CD4-positive, alpha-beta memory T cell (primary cell): ENCODE results near the gene RIMS3. TPM values are rescaled to one million over a fixed set of nuclear protein-coding genes. Genes with fewer than 3 reads are reported as not detected.

Experiments
- CTCF ChIA-PET: fragments of 350-600 bp; sonication (Branson Sonifier 250); formaldehyde crosslinking; loops from one replicate; lab custom pipeline; 2021; ENCODE audit warnings: inconsistent platforms; ENCODE audit not compliant: partially characterized antibody; lab: Charles Lee
- POLR2A ChIA-PET: fragments of 350-600 bp; sonication (Branson Sonifier 250); formaldehyde crosslinking; loops from one replicate; lab custom pipeline; 2021; ENCODE audit not compliant: partially characterized antibody; lab: Charles Lee
- DNase-seq, 5 donors: peaks; one replicate each; pipeline versions ENCODE4 v3.0.0 to v3.0.0-alpha.2; 2020 to 2022; ENCODE audit warnings: mixed read lengths in 1 of 5
- H3K27ac ChIP-seq: one replicate; pipeline ENCODE4 v1.7.0; 2013; ENCODE audit warnings: low read depth, low read length
- H3K27me3 ChIP-seq: 2 replicates; pipeline ENCODE4 v1.7.0; 2013; ENCODE audit warnings: mild to moderate bottlenecking, low read length, moderate library complexity; ENCODE audit not compliant: insufficient read depth
- H3K36me3 ChIP-seq: 2 replicates; pipeline ENCODE4 v1.7.0; 2013; ENCODE audit warnings: mild to moderate bottlenecking, low read length, moderate library complexity; ENCODE audit not compliant: insufficient read depth
- H3K4me1 ChIP-seq: 2 replicates; pipeline ENCODE4 v1.7.0; 2013; ENCODE audit warnings: mild to moderate bottlenecking, low read length, moderate library complexity; ENCODE audit not compliant: insufficient read depth
- H3K4me3 ChIP-seq, 2 donors: one replicate each; pipeline ENCODE4 v1.7.0; 2013; ENCODE audit warnings: low read length in 2 of 2, mild to moderate bottlenecking in 1 of 2
- H3K9me3 ChIP-seq, 2 donors: one replicate each; pipeline ENCODE4 v1.7.0; 2013; ENCODE audit warnings: low read length in 2 of 2, control low read depth in 1 of 2; ENCODE audit not compliant: control insufficient read depth in 1 of 2
- H3K27ac Mint-ChIP-seq, 7 donors: one replicate each; pipeline ENCODE4 v1.8.0; 2020 to 2021; ENCODE audit warnings: mixed read lengths in 7 of 7, mild to moderate bottlenecking in 6 of 7, inconsistent platforms in 3 of 7, moderate library complexity in 3 of 7
- H3K27me3 Mint-ChIP-seq, 2 donors: one replicate each; pipeline ENCODE4 v1.8.0; 2020 to 2021; ENCODE audit warnings: mixed read lengths in 2 of 2
- H3K36me3 Mint-ChIP-seq, 2 donors: one replicate each; pipeline ENCODE4 v1.8.0; 2020 to 2021; ENCODE audit warnings: mixed read lengths in 2 of 2, inconsistent platforms in 1 of 2, mild to moderate bottlenecking in 1 of 2
- H3K4me1 Mint-ChIP-seq, 4 donors: one replicate each; pipeline ENCODE4 v1.8.0; 2020 to 2021; ENCODE audit warnings: mixed read lengths in 4 of 4, mild to moderate bottlenecking in 1 of 4
- H3K4me3 Mint-ChIP-seq, 8 donors: one replicate each; pipeline ENCODE4 v1.8.0; 2020 to 2021; ENCODE audit warnings: mixed read lengths in 8 of 8, mild to moderate bottlenecking in 7 of 8, moderate library complexity in 6 of 8, inconsistent platforms in 3 of 8
- H3K9me3 Mint-ChIP-seq, 8 donors: one replicate each; pipeline ENCODE4 v1.8.0; 2020 to 2021; ENCODE audit warnings: mixed read lengths in 8 of 8, mild to moderate bottlenecking in 5 of 8, inconsistent platforms in 3 of 8, moderate library complexity in 1 of 8
- intact Hi-C: fragments of 100-400 bp; cut with micrococcal nuclease; formaldehyde crosslinking; loops from one replicate; pipeline ENCODE4 v1.15.1; 2023
- polyA plus RNA-seq, 2 donors: library from polyadenylated mRNA; unstranded; fragments of 300-500 nt; fragmentation: Illumina TruSeq; gene quantifications; one replicate each; pipeline ENCODE4 v1.2.3, GENCODE V29; 2021
- total RNA-seq, 2 experiments: library from RNA; stranded (reverse); gene quantifications; one replicate each; pipeline ENCODE4 v1.2.3, GENCODE V29; 2021

The RIMS3 gene
- total and polyA plus RNA-seq, 4 experiments from 2014 or later: 1.5 to 3.4 (median 2.2) TPM

- intact Hi-C loops: no loop called here
- Histone ChIP-seq H3K4me3 (no peak overlapping the region), H3K27me3 (no peaks in the 10 kb centered on the region), H3K27ac (no peak overlapping the region), H3K36me3 (no peaks in the 10 kb centered on the region), H3K9me3 (no peaks in the 10 kb centered on the region), H3K4me1 (peaks cover under 1% of the 10 kb centered on the region)
- Mint-ChIP-seq H3K36me3 (peaks cover 17 to 21% of the 10 kb centered on the region in 2 donors), H3K27me3 (no peaks in the 10 kb centered on the region), H3K27ac (no peak overlapping the region), H3K4me1 (peaks cover 4 to 7% (median 5%) of the 10 kb centered on the region in 4 donors), H3K4me3 (no peak overlapping the region), H3K9me3 (no peaks in the 10 kb centered on the region)
- ChIA-PET POLR2A (interaction anchor here (0.6 kb wide), 1 partner anchor 290 kb away, joined by 3 read pairs; no protein-coding TSS in a partner anchor), CTCF (interaction anchor here (1.1 to 2.5 kb wide), 3 partner anchors 15 to 55 kb away, joined by 3 to 9 read pairs (median 3); no protein-coding TSS in a partner anchor)
- no peak for DNase-seq
These were observed 19.2 kb upstream of the RIMS3 start for GRCh38 chr1:40684669-40685068.

- Mint-ChIP-seq H3K27ac (no peak overlapping the region), H3K4me3 (no peak overlapping the region), H3K36me3 (peaks cover 0 to 5% of the 10 kb centered on the region in 2 donors), H3K27me3 (peaks cover 1 to 3% of the 10 kb centered on the region in 2 donors), H3K9me3 (no peaks in the 10 kb centered on the region), H3K4me1 (no peaks in the 10 kb centered on the region)
- Histone ChIP-seq H3K36me3 (no peaks in the 10 kb centered on the region), H3K4me1 (no peaks in the 10 kb centered on the region), H3K27me3 (no peaks in the 10 kb centered on the region), H3K9me3 (no peaks in the 10 kb centered on the region), H3K27ac (no peak overlapping the region), H3K4me3 (no peak overlapping the region)
- intact Hi-C loops: no loop called here
- ChIA-PET POLR2A (no interaction called here), CTCF (interaction anchor here (1.1 to 2.1 kb wide), 2 partner anchors 10 to 12 kb away, joined by 3 to 12 read pairs; partner anchors contain the start of gene NFYC)
- no peak for DNase-seq
These were observed 13.9 kb upstream of the RIMS3 start for GRCh38 chr1:40679165-40679953.

GRCh38 chr1:40676501-40676900, 11.0 kb upstream of the RIMS3 start:
- no peaks in the 10 kb centered on the region for H3K4me1 ChIP-seq
- Mint-ChIP-seq H3K4me3 (no peak overlapping the region), H3K27me3 (peaks cover 1 to 3% of the 10 kb centered on the region in 2 donors), H3K9me3 (no peaks in the 10 kb centered on the region), H3K36me3 (no peaks in the 10 kb centered on the region), H3K4me1 (no peaks in the 10 kb centered on the region), H3K27ac (no peak overlapping the region)
- H3K4me3 ChIP-seq: no peak overlapping the region
- no peaks in the 10 kb centered on the region for H3K9me3 ChIP-seq
- no peaks in the 10 kb centered on the region for H3K36me3 ChIP-seq
- intact Hi-C loops: no loop called here
- ChIA-PET CTCF (no interaction called here), POLR2A (no interaction called here)
- DNase-seq: no peak
- no peaks in the 10 kb centered on the region for H3K27me3 ChIP-seq
- no peak overlapping the region for H3K27ac ChIP-seq

DNA sequence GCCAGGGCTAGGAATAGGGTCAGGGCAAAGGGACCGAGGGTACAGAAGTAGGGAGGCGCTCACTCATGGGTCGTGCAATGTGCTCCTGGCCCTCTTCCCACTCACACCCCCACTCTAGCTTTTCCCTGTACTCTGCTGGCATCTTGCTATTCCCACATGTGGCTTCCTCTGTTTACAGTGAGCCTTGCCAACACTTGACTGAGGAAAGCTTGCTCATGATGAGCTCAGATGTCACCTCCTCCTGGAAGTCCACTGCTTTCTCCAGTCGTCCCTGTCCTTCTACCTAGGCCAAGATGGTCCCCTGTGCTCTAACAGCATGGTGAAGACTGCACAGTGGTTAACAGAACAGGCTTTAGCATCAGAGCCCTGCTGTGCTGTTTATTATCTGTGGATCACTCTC, 8.0 kb upstream of the RIMS3 start:
- Mint-ChIP-seq H3K9me3 (no peaks in the 10 kb centered on the region), H3K36me3 (no peaks in the 10 kb centered on the region), H3K27me3 (peaks cover 1 to 3% of the 10 kb centered on the region in 2 donors), H3K4me1 (peaks cover 0 to 8% (median 3%) of the 10 kb centered on the region in 4 donors), H3K4me3 (no peak overlapping the region), H3K27ac (no peak overlapping the region)
- Histone ChIP-seq H3K9me3 (no peaks in the 10 kb centered on the region), H3K36me3 (no peaks in the 10 kb centered on the region), H3K27ac (no peak overlapping the region), H3K4me1 (peaks cover 7% of the 10 kb centered on the region), H3K27me3 (no peaks in the 10 kb centered on the region), H3K4me3 (no peak overlapping the region)
- intact Hi-C loops: no loop called here
- DNase-seq: no peak
- ChIA-PET POLR2A (no interaction called here), CTCF (interaction anchor here (1.8 kb wide), 1 partner anchor 279 kb away, joined by 4 read pairs; no protein-coding TSS in a partner anchor)

GRCh38 chr1:40668769-40669525, 3.5 kb upstream of the RIMS3 start:
- Mint-ChIP-seq H3K36me3 (no peaks in the 10 kb centered on the region), H3K27me3 (no peaks in the 10 kb centered on the region), H3K4me3 (peak overlapping the region in 6 of 8 donors; percentile 10 to 78 (median 53)), H3K9me3 (no peaks in the 10 kb centered on the region), H3K27ac (no peak overlapping the region), H3K4me1 (peaks cover 4 to 28% (median 13%) of the 10 kb centered on the region in 4 donors)
- CTCF ChIA-PET: interaction anchor here (0.6 to 3.5 kb wide), 29 partner anchors 9 to 1725 kb away, joined by 3 to 24 read pairs (median 4); partner anchors contain the start of gene NFYC
- intact Hi-C loops: loop anchor here (2.0 to 5.0 kb wide), 2 partner anchors 42 to 524 kb away; no protein-coding TSS in a partner anchor
- no peaks in the 10 kb centered on the region for H3K27me3 ChIP-seq
- no peaks in the 10 kb centered on the region for H3K36me3 ChIP-seq
- H3K27ac ChIP-seq: no peak overlapping the region
- H3K4me3 ChIP-seq: peak overlapping the region in 1 of 2 donors; percentile 38
- H3K9me3 ChIP-seq: no peaks in the 10 kb centered on the region
- peak; percentile 73 to 78 (median 76) for DNase-seq
- peaks cover 21% of the 10 kb centered on the region for H3K4me1 ChIP-seq
- POLR2A ChIA-PET: interaction anchor here (2.7 kb wide), 1 partner anchor 22 kb away, joined by 16 read pairs; the partner anchor contains the start of gene NFYC

GRCh38 chr1:40664791-40665190, 691 bp downstream of the RIMS3 start:
- Mint-ChIP-seq H3K27ac (peak overlapping the region in 4 of 7 donors; percentile 24 to 48 (median 40)), H3K27me3 (no peaks in the 10 kb centered on the region), H3K9me3 (no peaks in the 10 kb centered on the region), H3K4me3 (peak overlapping the region; percentile 71 to 87 (median 82)), H3K4me1 (peaks cover 4 to 41% (median 15%) of the 10 kb centered on the region in 4 donors), H3K36me3 (no peaks in the 10 kb centered on the region)
- no peaks in the 10 kb centered on the region for H3K27me3 ChIP-seq
- no peak overlapping the region for H3K27ac ChIP-seq
- CTCF ChIA-PET: interaction anchor here (1.0 to 2.6 kb wide), 3 partner anchors 26 to 110 kb away, joined by 3 to 10 read pairs (median 7); partner anchors contain the start of gene NFYC
- H3K9me3 ChIP-seq: no peaks in the 10 kb centered on the region
- POLR2A ChIA-PET: interaction anchor here (3.6 kb wide), 1 partner anchor 27 kb away, joined by 28 read pairs; the partner anchor contains the start of gene NFYC
- DNase-seq: no peak
- intact Hi-C loops: loop anchor here (1.0 to 5.0 kb wide), 3 partner anchors 27 to 198 kb away; partner anchors contain the start of genes CITED4 and NFYC
- H3K4me1 ChIP-seq: peaks cover 21% of the 10 kb centered on the region
- H3K36me3 ChIP-seq: no peaks in the 10 kb centered on the region
- peak overlapping the region in 1 of 2 donors; percentile 23 for H3K4me3 ChIP-seq
